HG02798 (cell line): ENCODE results near the gene GADL1.

Experiments
- ATAC-seq: cut with Tn5 transposase; IDR thresholded peaks from one replicate; pipeline ENCODE4 v1.9.1; 2021; ENCODE audit warnings: mild to moderate bottlenecking; ENCODE audit not compliant: unreplicated experiment, poor library complexity

GADL1 gene

GRCh38 chr3:30894521-30895251 lies at the start of gene GADL1:
GADL1 (minus strand) TSS chr3:30894661; CDS start chr3:30894614, 47 bp downstream.
- ATAC-seq = no peak

- ATAC-seq = no peak
These were observed 49.7 kb upstream of the GADL1 start for GRCh38 chr3:30944124-30944523.

- no peak for ATAC-seq
These were observed 48.7 kb upstream of the GADL1 start for GRCh38 chr3:30943206-30943605.

- ATAC-seq = no peak
These were observed 46.9 kb upstream of the GADL1 start for GRCh38 chr3:30941342-30941741.

- no peak for ATAC-seq
These were observed 46.3 kb upstream of the GADL1 start for GRCh38 chr3:30940740-30941139.

- ATAC-seq = no peak
These were observed 39.7 kb upstream of the GADL1 start for GRCh38 chr3:30934208-30934550.

- ATAC-seq = no peak
These were observed 39.2 kb upstream of the GADL1 start for GRCh38 chr3:30933478-30934207.

- ATAC-seq = no peak
These were observed 38.1 kb upstream of the GADL1 start for GRCh38 chr3:30932513-30933098.

- ATAC-seq = no peak
These were observed 30.3 kb upstream of the GADL1 start for GRCh38 chr3:30924763-30925162.

- no peak for ATAC-seq
These were observed 25.1 kb upstream of the GADL1 start for GRCh38 chr3:30919564-30919963.

- ATAC-seq = no peak
These were observed 24.3 kb upstream of the GADL1 start for GRCh38 chr3:30918761-30919160.

- ATAC-seq = no peak
These were observed 21.3 kb upstream of the GADL1 start for GRCh38 chr3:30915782-30916181.

- ATAC-seq = no peak
These were observed 20.2 kb upstream of the GADL1 start for GRCh38 chr3:30914696-30915095.

GRCh38 chr3:30913176-30913575 lies 18.7 kb upstream of the GADL1 start:
- ATAC-seq = no peak

- no peak for ATAC-seq
These were observed 17.8 kb upstream of the GADL1 start for GRCh38 chr3:30912301-30912700.

- ATAC-seq = no peak
These were observed 14.1 kb upstream of the GADL1 start for GRCh38 chr3:30908456-30909037.

- ATAC-seq = no peak
These were observed 10.5 kb upstream of the GADL1 start for GRCh38 chr3:30904996-30905395.

GRCh38 chr3:30895329-30895728 lies 868 bp upstream of the GADL1 start:
- ATAC-seq = no peak

GRCh38 chr3:30893678-30894325 lies 659 bp downstream of the GADL1 start:
- ATAC-seq = no peak

GRCh38 chr3:30890907-30891306 lies 3.6 kb downstream of the GADL1 start:
- no peak for ATAC-seq

- no peak for ATAC-seq
These were observed 7.6 kb downstream of the GADL1 start for GRCh38 chr3:30886888-30887287.
